A549 treated with GW870086 at 1 μM for 4 hours (cell line): ENCODE data around the gene PDE5A. TPM values are rescaled to one million over a fixed set of nuclear protein-coding genes. Genes with fewer than 3 reads are reported as not detected.

ENCODE experiments used
- total RNA-seq: library from RNA; stranded (reverse); fragments of 200-300 nt; extraction: Qiagen RNA extraction; gene quantifications from 5 replicates; pipeline ENCODE4 v1.2.3, GENCODE V29; 2022; ENCODE audit warnings: low read depth

Gene PDE5A
- total RNA-seq: 0.21 to 0.69 TPM (median 0.43 TPM) in 5 replicates

GRCh38 chr4:119628281-119629141, at the start of gene PDE5A:
Gene PDE5A (minus strand): TSS chr4:119628804. CDS start chr4:119628671, 133 bp downstream.

